HG03060 (cell line): Measurements from ENCODE around the gene EPHB3.

Experiments used
- ATAC-seq: cut with Tn5 transposase; IDR thresholded peaks from one replicate; pipeline ENCODE4 v1.9.1; 2021; ENCODE audit warnings: low read depth, moderate number of reproducible peaks; ENCODE audit not compliant: unreplicated experiment

EPHB3 gene

GRCh38 chr3:184596886-184597575 lies 35.4 kb downstream of the EPHB3 start:
- ATAC-seq, result no peak

- ATAC-seq, result no peak
Measured at GRCh38 chr3:184597829-184598573, 36.4 kb downstream of the EPHB3 start.

- ATAC-seq, result no peak
Measured at GRCh38 chr3:184598574-184598927, 37.0 kb downstream of the EPHB3 start.

- no peak for ATAC-seq
Measured at GRCh38 chr3:184599143-184599542, 37.6 kb downstream of the EPHB3 start.

GRCh38 chr3:184600685-184601377 lies 39.2 kb downstream of the EPHB3 start:
- no peak for ATAC-seq

- ATAC-seq, result no peak
Measured at GRCh38 chr3:184601576-184602371, 40.2 kb downstream of the EPHB3 start.

- no peak for ATAC-seq
Measured at GRCh38 chr3:184602372-184603150, 41.0 kb downstream of the EPHB3 start.

- no peak for ATAC-seq
Measured at GRCh38 chr3:184603151-184604030, 41.8 kb downstream of the EPHB3 start.

- ATAC-seq, result no peak
Measured at GRCh38 chr3:184604039-184604601, 42.5 kb downstream of the EPHB3 start.

- no peak for ATAC-seq
Measured at GRCh38 chr3:184604615-184605290, 43.2 kb downstream of the EPHB3 start.

GRCh38 chr3:184608209-184608608 lies 46.6 kb downstream of the EPHB3 start:
- no peak for ATAC-seq

GRCh38 chr3:184609476-184610244 lies 48.1 kb downstream of the EPHB3 start:
- ATAC-seq, result no peak

- no peak for ATAC-seq
Measured at GRCh38 chr3:184610245-184610871, 48.8 kb downstream of the EPHB3 start.

- no peak for ATAC-seq
Measured at GRCh38 chr3:184611607-184612281, 50.2 kb downstream of the EPHB3 start.

- no peak for ATAC-seq
Measured at GRCh38 chr3:184615396-184615795, 53.8 kb downstream of the EPHB3 start.

- no peak for ATAC-seq
Measured at GRCh38 chr3:184616436-184616835, 54.9 kb downstream of the EPHB3 start.
